CD4-positive, CD25-positive, alpha-beta regulatory T cell (primary cell): ENCODE data around the gene LENG8. TPM values are rescaled to one million over a fixed set of nuclear protein-coding genes. Genes with fewer than 3 reads are reported as not detected.

Experiments used
- ATAC-seq, 2 donors: fragments of 150-1000 bp; cut with Tn5 transposase; one replicate each; pipeline ENCODE4 v1.10.0; 2021; ENCODE audit warnings: low read depth in 2 of 2, moderate number of reproducible peaks in 2 of 2, moderate library complexity in 1 of 2
- DNase-seq, 3 donors: peaks; one replicate each; pipeline versions ENCODE4 v3.0.0 to v3.0.0-alpha.2; 2012 to 2022; ENCODE audit warnings: mixed read lengths in 1 of 3
- H3K27ac ChIP-seq: one replicate; pipeline ENCODE4 v1.7.0; 2013; ENCODE audit warnings: mild to moderate bottlenecking, low read length; ENCODE audit not compliant: insufficient read depth, poor library complexity, severe bottlenecking
- H3K27me3 ChIP-seq: one replicate; pipeline ENCODE4 v1.7.0; 2013; ENCODE audit warnings: low read length; ENCODE audit not compliant: control insufficient read depth, insufficient read depth
- H3K36me3 ChIP-seq: one replicate; pipeline ENCODE4 v1.7.0; 2013; ENCODE audit warnings: mild to moderate bottlenecking, low read length, moderate library complexity; ENCODE audit not compliant: control insufficient read depth, insufficient read depth
- H3K4me1 ChIP-seq: 2 replicates; pipeline ENCODE4 v1.7.0; 2013; ENCODE audit warnings: mild to moderate bottlenecking, low read length; ENCODE audit not compliant: insufficient read depth, control insufficient read depth, poor library complexity, severe bottlenecking
- H3K4me3 ChIP-seq: one replicate; pipeline ENCODE4 v1.7.0; 2013; ENCODE audit warnings: low read depth, mild to moderate bottlenecking, low read length, moderate library complexity
- H3K9me3 ChIP-seq, 2 experiments: 1 replicate in 1 of 2; 2 replicates in 1 of 2; pipeline ENCODE4 v1.7.0; 2013; ENCODE audit warnings: low read length in 2 of 2, mild to moderate bottlenecking in 1 of 2, moderate library complexity in 1 of 2; ENCODE audit not compliant: control insufficient read depth in 2 of 2
- H3K27ac Mint-ChIP-seq, 3 donors: one replicate each; pipeline ENCODE4 v1.8.0; 2020 to 2022; ENCODE audit warnings: mild to moderate bottlenecking in 3 of 3, mixed read lengths in 3 of 3, moderate library complexity in 2 of 3
- H3K27me3 Mint-ChIP-seq: one replicate; pipeline ENCODE4 v1.8.0; 2022; ENCODE audit warnings: mild to moderate bottlenecking, mixed read lengths
- H3K36me3 Mint-ChIP-seq: one replicate; pipeline ENCODE4 v1.8.0; 2020; ENCODE audit warnings: mixed read lengths
- H3K4me1 Mint-ChIP-seq, 4 donors: one replicate each; pipeline ENCODE4 v1.8.0; 2020 to 2022; ENCODE audit warnings: mixed read lengths in 4 of 4, mild to moderate bottlenecking in 1 of 4
- H3K4me3 Mint-ChIP-seq, 4 donors: one replicate each; pipeline ENCODE4 v1.8.0; 2020 to 2022; ENCODE audit warnings: mild to moderate bottlenecking in 4 of 4, mixed read lengths in 4 of 4, moderate library complexity in 3 of 4
- H3K9me3 Mint-ChIP-seq, 7 donors: one replicate each; pipeline ENCODE4 v1.8.0; 2020 to 2022; ENCODE audit warnings: mixed read lengths in 7 of 7, mild to moderate bottlenecking in 3 of 7, moderate library complexity in 2 of 7
- polyA plus RNA-seq, 4 donors: library from polyadenylated mRNA; unstranded; fragments of 300-500 nt; fragmentation: Illumina TruSeq; gene quantifications; one replicate each; pipeline ENCODE4 v1.2.3, GENCODE V29; 2021
- total RNA-seq: library from RNA; stranded (reverse); gene quantifications from one replicate; pipeline ENCODE4 v1.2.3, GENCODE V29; 2022

Gene LENG8
- total and polyA plus RNA-seq, 5 donors from 2014 or later: 3.9 to 558 (median 6.5) TPM

DNA sequence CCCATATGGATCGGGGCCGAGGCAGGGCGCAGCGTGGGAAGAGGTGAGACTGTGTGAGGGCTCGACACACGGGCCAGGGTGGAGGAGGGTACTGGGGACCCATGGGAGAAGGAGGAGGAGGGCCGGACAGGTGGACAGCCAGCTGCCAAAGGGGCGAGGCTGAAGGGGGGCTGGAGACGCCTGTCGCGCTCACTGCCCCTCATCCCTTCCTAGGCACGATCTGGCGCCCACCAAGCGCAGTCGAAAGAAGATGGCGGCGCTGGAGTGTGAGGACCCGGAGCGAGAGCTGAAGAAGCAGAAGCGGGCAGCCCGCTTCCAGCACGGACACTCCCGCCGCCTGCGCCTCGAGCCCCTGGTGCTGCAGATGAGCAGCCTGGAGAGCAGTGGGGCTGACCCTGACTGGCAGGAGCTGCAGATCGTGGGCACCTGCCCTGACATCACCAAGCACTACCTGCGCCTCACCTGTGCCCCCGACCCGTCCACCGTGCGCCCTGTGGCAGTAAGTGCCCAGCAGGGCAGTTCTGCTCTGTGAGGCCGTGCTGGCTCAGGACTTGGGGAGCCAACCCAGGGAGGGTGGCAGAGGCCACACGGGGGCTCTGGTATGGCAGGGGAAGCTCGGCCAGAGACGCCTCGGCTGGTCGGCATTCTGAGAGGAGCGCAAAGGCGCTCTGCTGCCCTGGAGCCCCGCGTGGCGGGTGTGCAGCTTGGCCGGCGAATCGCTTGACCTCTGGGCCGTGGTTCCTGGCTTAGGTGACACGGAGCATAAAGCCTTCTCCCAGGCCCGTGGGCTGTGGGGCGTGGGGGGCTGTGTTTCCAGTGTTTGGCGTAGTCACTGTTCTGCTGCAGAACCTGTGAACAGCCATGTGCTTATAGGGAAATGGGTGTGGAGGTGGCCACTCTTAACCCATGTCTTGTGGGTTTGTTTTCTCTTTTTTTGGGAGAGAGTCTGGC lies 7.7 kb downstream of the LENG8 start:
- Histone ChIP-seq H3K4me1 (peaks cover 9% of the 10 kb centered on the region), H3K4me3 (no peak overlapping the region), H3K9me3 (no peaks in the 10 kb centered on the region), H3K27ac (no peak overlapping the region), H3K27me3 (no peaks in the 10 kb centered on the region), H3K36me3 (peaks cover 90% of the 10 kb centered on the region)
- peaks cover 0 to 1% (median 0%) of the 10 kb centered on the region in 7 donors for H3K9me3 Mint-ChIP-seq
- H3K27ac Mint-ChIP-seq: peak overlapping the region in 1 of 3 donors; percentile 14
- peaks cover 32% of the 10 kb centered on the region for H3K36me3 Mint-ChIP-seq
- ATAC-seq (no peak), DNase-seq (no peak)
- no peaks in the 10 kb centered on the region for H3K27me3 Mint-ChIP-seq
- H3K4me1 Mint-ChIP-seq: peaks cover 5 to 48% (median 23%) of the 10 kb centered on the region in 4 donors
- peak overlapping the region in 2 of 4 donors; percentile 48 to 73 for H3K4me3 Mint-ChIP-seq

DNA sequence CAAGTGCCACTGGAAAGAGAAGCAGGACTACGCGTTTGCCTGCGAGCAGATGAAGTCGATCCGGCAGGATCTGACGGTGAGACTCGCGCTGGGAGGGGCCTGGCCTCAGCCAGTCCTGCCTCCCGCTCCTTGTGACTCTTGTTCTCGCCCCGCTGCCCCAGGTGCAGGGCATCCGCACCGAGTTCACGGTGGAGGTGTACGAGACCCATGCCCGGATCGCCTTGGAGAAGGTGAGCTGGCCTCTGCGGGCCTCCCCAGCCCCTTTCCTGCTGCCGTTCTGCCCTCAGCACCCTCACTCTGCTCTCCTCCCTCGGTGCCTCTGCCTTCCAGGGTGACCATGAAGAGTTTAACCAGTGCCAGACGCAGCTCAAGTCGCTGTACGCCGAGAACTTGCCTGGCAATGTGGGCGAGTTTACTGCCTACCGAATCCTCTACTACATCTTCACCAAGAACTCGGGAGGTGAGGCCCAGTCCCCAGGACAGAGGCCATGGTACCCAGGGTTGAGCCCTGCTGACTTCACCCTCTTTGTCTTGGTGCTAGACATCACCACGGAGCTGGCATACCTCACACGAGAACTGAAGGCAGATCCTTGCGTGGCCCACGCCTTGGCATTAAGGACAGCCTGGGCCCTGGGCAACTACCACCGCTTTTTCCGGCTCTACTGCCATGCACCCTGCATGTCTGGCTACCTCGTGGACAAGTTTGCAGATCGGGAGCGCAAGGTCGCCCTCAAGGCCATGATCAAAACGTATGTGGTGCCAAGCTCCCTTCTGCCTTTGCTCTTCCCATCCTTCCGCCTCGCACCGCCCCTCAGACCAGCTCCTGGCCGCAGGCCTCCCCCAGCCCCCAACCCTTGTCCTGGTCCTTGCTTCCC lies 9.0 kb downstream of the LENG8 start:
- Histone ChIP-seq H3K36me3 (peaks cover 79% of the 10 kb centered on the region), H3K4me1 (peaks cover 12% of the 10 kb centered on the region), H3K27me3 (no peaks in the 10 kb centered on the region), H3K9me3 (no peaks in the 10 kb centered on the region), H3K27ac (no peak overlapping the region), H3K4me3 (no peak overlapping the region)
- ATAC-seq: no peak
- no peak overlapping the region for H3K27ac Mint-ChIP-seq
- no peak for DNase-seq
- H3K4me1 Mint-ChIP-seq: peaks cover 4 to 42% (median 19%) of the 10 kb centered on the region in 4 donors
- H3K9me3 Mint-ChIP-seq: peaks cover 0 to 1% (median 0%) of the 10 kb centered on the region in 7 donors
- H3K4me3 Mint-ChIP-seq: peak overlapping the region in 2 of 4 donors; percentile 50 to 73
- peaks cover 31% of the 10 kb centered on the region for H3K36me3 Mint-ChIP-seq
- no peaks in the 10 kb centered on the region for H3K27me3 Mint-ChIP-seq

DNA sequence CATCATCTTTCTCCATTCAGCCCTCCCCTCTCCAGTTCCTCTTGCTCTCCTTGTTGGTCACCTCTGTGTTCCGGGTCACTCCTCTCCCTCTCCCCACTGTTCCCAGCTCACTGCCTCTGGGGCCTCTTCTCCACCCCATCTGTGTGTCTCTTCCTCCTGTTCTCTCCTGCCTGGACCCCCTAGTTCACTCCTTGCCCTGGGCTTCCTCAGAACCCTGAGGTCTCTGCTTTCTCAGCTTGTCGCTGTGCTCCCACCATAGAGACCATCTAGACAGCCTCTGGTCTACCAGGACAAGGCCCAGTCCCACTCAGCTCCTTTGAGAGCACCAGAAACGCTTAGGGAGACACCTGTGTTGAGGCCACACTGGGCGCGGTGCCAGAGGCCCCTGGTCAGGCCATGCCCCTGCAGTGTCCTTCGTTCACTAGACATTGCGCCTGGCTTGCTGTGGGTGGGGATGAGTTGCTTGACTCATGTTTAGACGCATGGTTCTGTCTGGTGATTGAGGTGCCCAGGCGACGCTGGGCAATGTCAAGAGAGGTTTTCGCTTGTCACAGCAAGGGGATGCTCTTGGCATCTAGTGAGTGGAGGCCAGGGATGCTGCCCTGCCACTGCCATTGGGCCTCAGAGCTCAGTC lies 9.8 kb downstream of the LENG8 start:
- H3K4me1 Mint-ChIP-seq: peaks cover 0 to 37% (median 18%) of the 10 kb centered on the region in 4 donors
- ATAC-seq (no peak), DNase-seq (no peak)
- peaks cover 3% of the 10 kb centered on the region for H3K27me3 Mint-ChIP-seq
- Histone ChIP-seq H3K4me3 (no peak overlapping the region), H3K4me1 (peaks cover 19% of the 10 kb centered on the region), H3K36me3 (peaks cover 72% of the 10 kb centered on the region), H3K27me3 (no peaks in the 10 kb centered on the region), H3K27ac (no peak overlapping the region), H3K9me3 (no peaks in the 10 kb centered on the region)
- peaks cover 24% of the 10 kb centered on the region for H3K36me3 Mint-ChIP-seq
- H3K9me3 Mint-ChIP-seq: peaks cover 0 to 1% (median 0%) of the 10 kb centered on the region in 7 donors
- H3K4me3 Mint-ChIP-seq: peak overlapping the region; percentile 39 to 80 (median 62)
- H3K27ac Mint-ChIP-seq: no peak overlapping the region

DNA sequence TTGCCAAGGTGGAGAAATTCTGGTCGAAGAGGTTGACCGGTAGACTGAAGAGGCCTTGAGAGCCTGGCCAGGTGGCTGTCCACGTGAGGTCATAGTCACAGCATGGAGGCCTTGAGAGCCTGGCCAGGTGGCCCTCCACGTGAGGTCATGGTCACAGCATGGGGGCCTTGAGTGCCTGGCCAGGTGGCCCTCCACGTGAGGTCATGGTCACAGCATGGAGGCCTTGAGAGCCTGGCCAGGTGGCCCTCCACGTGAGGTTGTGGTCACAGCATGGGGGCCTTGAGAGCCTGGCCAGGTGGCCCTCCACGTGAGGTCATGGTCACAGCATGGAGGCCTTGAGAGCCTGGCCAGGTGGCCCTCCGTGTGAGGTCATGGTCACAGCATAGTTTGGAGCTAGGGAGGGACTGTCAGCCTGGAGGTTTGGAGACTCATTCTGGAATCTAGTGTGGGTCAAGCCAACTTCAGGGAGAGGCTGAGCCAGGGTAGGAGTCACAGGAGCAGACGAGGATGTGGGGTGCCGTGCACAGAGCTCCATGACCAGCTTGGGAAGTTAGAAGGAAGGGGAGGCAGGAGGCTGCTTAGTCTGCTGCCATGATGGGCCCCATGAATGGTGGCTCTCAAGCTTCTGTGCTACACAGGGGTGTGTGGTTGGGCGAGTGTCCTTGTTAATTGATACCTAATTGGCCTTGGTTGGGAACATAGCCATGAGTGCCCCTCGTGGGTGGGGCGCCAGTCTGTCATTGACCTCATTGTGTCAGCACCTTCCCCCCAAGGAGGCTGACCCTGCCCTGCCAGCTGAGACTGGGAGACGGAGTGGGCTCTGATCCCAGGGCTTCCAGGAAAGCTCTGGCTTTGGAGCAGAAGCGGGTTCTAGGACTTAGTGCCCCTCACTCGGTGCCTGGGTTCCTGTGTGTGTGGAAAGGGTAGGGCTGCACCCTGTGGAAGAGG lies 10.6 kb downstream of the LENG8 start:
- DNase-seq (no peak), ATAC-seq (no peak)
- H3K9me3 Mint-ChIP-seq: peaks cover 0 to 1% (median 0%) of the 10 kb centered on the region in 7 donors
- peaks cover 0 to 44% (median 21%) of the 10 kb centered on the region in 4 donors for H3K4me1 Mint-ChIP-seq
- Histone ChIP-seq H3K9me3 (no peaks in the 10 kb centered on the region), H3K27me3 (no peaks in the 10 kb centered on the region), H3K4me1 (peaks cover 27% of the 10 kb centered on the region), H3K27ac (no peak overlapping the region), H3K4me3 (no peak overlapping the region), H3K36me3 (peaks cover 64% of the 10 kb centered on the region)
- H3K4me3 Mint-ChIP-seq: peak overlapping the region in 3 of 4 donors; percentile 55 to 80 (median 79)
- H3K27me3 Mint-ChIP-seq: peaks cover 9% of the 10 kb centered on the region
- peaks cover 21% of the 10 kb centered on the region for H3K36me3 Mint-ChIP-seq
- peak overlapping the region in 2 of 3 donors; percentile 36 to 83 for H3K27ac Mint-ChIP-seq

DNA sequence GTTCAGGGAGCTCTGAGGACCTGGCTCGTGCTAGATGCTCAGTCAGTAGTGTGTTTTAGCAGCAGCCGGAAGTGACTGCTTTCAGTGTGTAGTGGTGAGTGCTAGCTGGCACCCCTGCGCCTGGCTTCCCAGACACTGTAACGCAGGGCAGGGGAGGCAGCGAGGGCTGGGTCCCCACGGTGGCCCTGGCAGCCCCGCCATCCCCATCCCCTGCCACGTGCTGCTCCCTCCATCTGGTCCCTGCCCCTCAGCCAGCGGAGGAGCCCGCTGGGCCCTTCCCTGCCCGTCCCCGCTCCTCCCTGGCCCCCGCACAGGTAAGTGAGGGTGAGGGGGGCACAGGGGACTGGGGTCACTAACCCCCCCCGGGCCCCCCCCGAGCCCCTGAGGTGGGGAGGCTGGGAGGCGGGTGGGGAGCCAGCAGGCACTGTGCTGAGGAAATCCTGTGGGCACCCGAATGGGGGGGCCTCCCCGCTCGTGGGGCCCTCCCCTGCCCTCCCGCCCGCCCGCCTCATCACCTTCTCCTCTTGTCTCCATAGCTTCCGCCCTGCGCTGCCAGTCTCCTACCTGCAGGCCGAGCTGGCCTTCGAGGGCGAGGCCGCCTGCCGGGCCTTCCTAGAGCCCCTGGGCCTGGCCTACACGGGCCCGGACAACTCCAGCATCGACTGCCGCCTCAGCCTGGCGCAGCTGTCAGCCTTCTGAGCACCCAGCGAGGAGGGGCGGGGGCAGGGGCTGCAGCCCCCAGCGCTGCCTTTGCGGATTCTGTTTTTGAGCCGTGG lies 11.4 kb downstream of the LENG8 start:
- Mint-ChIP-seq H3K27me3 (peaks cover 9% of the 10 kb centered on the region), H3K27ac (no peak overlapping the region), H3K4me3 (peak overlapping the region in 1 of 4 donors; percentile 55), H3K4me1 (peaks cover 0 to 46% (median 21%) of the 10 kb centered on the region in 4 donors), H3K9me3 (peaks cover 0 to under 1% (median 0%) of the 10 kb centered on the region in 7 donors), H3K36me3 (peaks cover 21% of the 10 kb centered on the region)
- ATAC-seq (no peak), DNase-seq (no peak)
- Histone ChIP-seq H3K36me3 (peaks cover 55% of the 10 kb centered on the region), H3K4me3 (no peak overlapping the region), H3K27ac (no peak overlapping the region), H3K4me1 (peaks cover 32% of the 10 kb centered on the region), H3K9me3 (no peaks in the 10 kb centered on the region), H3K27me3 (no peaks in the 10 kb centered on the region)

DNA sequence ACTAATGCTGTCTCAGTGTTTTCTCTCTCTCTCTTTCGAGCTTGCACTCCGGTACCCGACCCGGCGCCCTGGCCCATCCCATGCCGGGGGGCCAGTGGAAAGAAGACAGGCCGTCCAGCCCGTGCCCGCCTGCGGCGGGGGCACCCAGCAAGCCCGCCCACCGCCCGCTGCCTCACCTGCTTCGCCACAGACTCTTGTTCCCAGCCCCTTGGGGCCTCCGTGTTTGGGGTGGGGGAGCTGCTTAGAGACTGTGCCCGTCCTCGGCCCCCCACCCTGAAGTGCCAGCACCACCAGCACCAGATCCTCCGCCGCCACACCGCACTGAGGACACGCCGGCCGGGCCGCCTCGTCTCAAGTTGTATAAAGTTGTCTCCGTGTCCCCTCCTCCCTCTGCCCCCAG lies 12.2 kb downstream of the LENG8 start:
- Histone ChIP-seq H3K27me3 (no peaks in the 10 kb centered on the region), H3K9me3 (no peaks in the 10 kb centered on the region), H3K27ac (no peak overlapping the region), H3K4me3 (no peak overlapping the region), H3K4me1 (peaks cover 32% of the 10 kb centered on the region), H3K36me3 (peaks cover 47% of the 10 kb centered on the region)
- H3K27ac Mint-ChIP-seq: no peak overlapping the region
- H3K9me3 Mint-ChIP-seq: no peaks in the 10 kb centered on the region
- DNase-seq: no peak
- peaks cover 21% of the 10 kb centered on the region for H3K36me3 Mint-ChIP-seq
- peak overlapping the region in 3 of 4 donors; percentile 10 to 69 (median 26) for H3K4me3 Mint-ChIP-seq
- peaks cover 13% of the 10 kb centered on the region for H3K27me3 Mint-ChIP-seq
- ATAC-seq: no peak
- peaks cover 0 to 46% (median 21%) of the 10 kb centered on the region in 4 donors for H3K4me1 Mint-ChIP-seq
